HG03521 (cell line): Measurements from ENCODE around the gene MACF1.
"Not testable (repeated sequence)": the region's sequence is repeated elsewhere in the genome, so short reads cannot be mapped to it uniquely, and the experiment has no call there.

Experiments
- ATAC-seq: cut with Tn5 transposase; IDR thresholded peaks from one replicate; pipeline ENCODE4 v1.9.1; 2021; ENCODE audit warnings: mild to moderate bottlenecking, moderate library complexity; ENCODE audit not compliant: unreplicated experiment

The MACF1 gene

GRCh38 chr1:39178541-39179431 is 25.7 kb upstream of the MACF1 start:
- no peak for ATAC-seq

GRCh38 chr1:39181311-39181710 is 23.2 kb upstream of the MACF1 start:
- no peak for ATAC-seq

GRCh38 chr1:39182804-39183203 is 21.7 kb upstream of the MACF1 start:
- no peak for ATAC-seq

GRCh38 chr1:39183503-39184353 is 20.8 kb upstream of the MACF1 start:
- ATAC-seq = no peak

GRCh38 chr1:39184354-39184818 is 20.1 kb upstream of the MACF1 start:
- ATAC-seq = no peak

- ATAC-seq = no peak
Observed at GRCh38 chr1:39187275-39188046, 17.0 kb upstream of the MACF1 start.

- ATAC-seq = no peak
Observed at GRCh38 chr1:39189592-39190041, 14.9 kb upstream of the MACF1 start.

- ATAC-seq = no peak
Observed at GRCh38 chr1:39190096-39190495, 14.4 kb upstream of the MACF1 start.

- ATAC-seq = no peak
Observed at GRCh38 chr1:39194398-39195051, 10.0 kb upstream of the MACF1 start.

GRCh38 chr1:39195166-39196111 is 9.1 kb upstream of the MACF1 start:
- ATAC-seq = no peak

GRCh38 chr1:39196244-39197215 is 8.0 kb upstream of the MACF1 start:
- ATAC-seq = peak; percentile 37

GRCh38 chr1:39199593-39199992 is 4.9 kb upstream of the MACF1 start:
- no peak for ATAC-seq

GRCh38 chr1:39205102-39205780 is 746 bp downstream of the MACF1 start:
- no peak for ATAC-seq

GRCh38 chr1:39205781-39206464 is 1.4 kb downstream of the MACF1 start:
- no peak for ATAC-seq

GRCh38 chr1:39208360-39208759 is 3.9 kb downstream of the MACF1 start:
- not testable (repeated sequence) for ATAC-seq

GRCh38 chr1:39210649-39211048 is 6.2 kb downstream of the MACF1 start:
- no peak for ATAC-seq

GRCh38 chr1:39212499-39212898 is 8.0 kb downstream of the MACF1 start:
- no peak for ATAC-seq
